Esophagus (tissue), 2 donors: ENCODE results near the gene TMEM30A. TPM values are rescaled to one million over a fixed set of nuclear protein-coding genes. Genes with fewer than 3 reads are reported as not detected.
A peak's percentile ranks its signal among the peaks of the same experiment; 100 is the strongest.

Experiments used
- H3K27ac ChIP-seq, 2 donors: one replicate each; pipeline ENCODE4 v1.5.1; 2013; ENCODE audit warnings: low read depth in 2 of 2, mild to moderate bottlenecking in 2 of 2, inconsistent platforms in 1 of 2, low read length in 1 of 2, moderate library complexity in 1 of 2
- H3K27me3 ChIP-seq, 2 donors: one replicate each; pipeline ENCODE4 v1.6.1; 2013; ENCODE audit warnings: low read length in 2 of 2, control low read depth in 1 of 2, mild to moderate bottlenecking in 1 of 2; ENCODE audit not compliant: insufficient read depth in 2 of 2, control insufficient read depth in 1 of 2
- H3K36me3 ChIP-seq, 2 donors: one replicate each; pipeline ENCODE4 v1.6.1; 2013; ENCODE audit warnings: low read length in 1 of 2; ENCODE audit not compliant: control insufficient read depth in 2 of 2, insufficient read depth in 2 of 2
- H3K4me1 ChIP-seq, 2 donors: one replicate each; pipeline ENCODE4 v1.6.1; 2013; ENCODE audit warnings: low read length in 1 of 2; ENCODE audit not compliant: control insufficient read depth in 2 of 2, insufficient read depth in 2 of 2
- H3K4me3 ChIP-seq, 2 donors: one replicate each; pipeline ENCODE4 v1.5.1; 2013; ENCODE audit warnings: low read length in 2 of 2, mild to moderate bottlenecking in 2 of 2, low read depth in 1 of 2, moderate library complexity in 1 of 2
- H3K9me3 ChIP-seq, 2 donors: one replicate each; pipeline ENCODE4 v1.6.1; 2013; ENCODE audit warnings: mild to moderate bottlenecking in 2 of 2, low read depth in 1 of 2, low read length in 1 of 2, moderate library complexity in 1 of 2; ENCODE audit not compliant: control insufficient read depth in 2 of 2, insufficient read depth in 1 of 2
- WGBS, 2 donors: extraction: QIAGEN DNeasy Blood & Tissue Kit; methylation state at CpG; one replicate each; pipeline ENCODE4 v1.1.7; 2013; 5-methylcytosine and 5-hydroxymethylcytosine counted together
- polyA plus RNA-seq, 2 donors: library from polyadenylated mRNA; stranded (reverse); fragments of 200-250 nt; gene quantifications; one replicate each; pipeline ENCODE4 v1.2.3, GENCODE V29; 2013
- donor health status: healthy with polysubstance abuse.
- donor health status: Bipolar disorder and iron deficiency.

The TMEM30A gene
- polyA plus RNA-seq, 2 donors, result 27.4 to 32.9 TPM

GRCh38 chr6:75211920-75212590, 72.5 kb downstream of the TMEM30A start:
- Histone ChIP-seq H3K27ac (no peak overlapping the region), H3K4me3 (no peak overlapping the region), H3K36me3 (no peaks in the 10 kb centered on the region), H3K27me3 (no peaks in the 10 kb centered on the region), H3K4me1 (peaks cover 0 to 4% of the 10 kb centered on the region in 2 donors), H3K9me3 (no peaks in the 10 kb centered on the region)
- WGBS, 2 donors, result 22 to 24% methylated on average over 3 of the region's 3 CpGs

DNA sequence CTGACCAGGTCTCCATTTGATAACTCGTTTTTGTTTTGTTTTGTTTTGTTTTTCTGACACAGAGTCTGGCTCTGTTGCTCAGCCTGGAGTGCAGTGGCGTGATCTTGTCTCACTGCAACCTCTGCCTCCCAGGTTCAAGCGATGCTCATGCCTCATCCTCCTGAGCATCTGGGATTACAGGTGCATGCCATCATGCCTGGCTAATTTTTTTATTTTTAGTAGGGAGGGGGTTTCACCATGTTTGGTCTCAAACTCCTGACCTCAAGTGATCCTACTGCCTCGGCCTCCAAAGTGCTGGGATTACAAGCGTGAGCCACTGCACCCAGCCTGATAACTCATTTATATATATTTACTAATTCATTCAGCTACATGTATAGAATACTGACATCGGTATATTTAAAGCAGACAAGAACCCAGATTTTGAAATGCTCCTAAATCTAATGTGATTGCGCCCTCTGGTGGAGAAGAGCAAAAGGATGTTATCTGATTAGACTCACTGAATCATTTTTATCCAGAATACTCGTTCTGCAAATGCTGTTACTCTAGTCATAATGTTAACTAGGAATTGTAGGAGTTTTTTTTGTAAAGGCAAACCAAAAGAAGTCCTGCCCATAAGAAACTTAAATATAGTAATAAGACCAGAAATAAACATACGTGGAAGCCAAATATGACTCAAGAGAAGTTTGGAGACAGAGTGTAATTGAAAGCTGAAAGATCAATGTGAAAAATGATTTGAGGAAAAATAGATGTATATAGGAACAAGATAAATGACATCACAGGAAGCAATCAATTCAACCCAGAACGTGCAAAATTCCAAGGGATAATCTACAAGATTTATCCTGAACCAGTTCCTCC, 73.5 kb downstream of the TMEM30A start:
- Histone ChIP-seq H3K27ac (no peak overlapping the region), H3K27me3 (peaks cover 0 to 9% of the 10 kb centered on the region in 2 donors)
- WGBS, 2 donors, result 21 to 25% methylated on average over 10 of the region's 10 CpGs

GRCh38 chr6:75209184-75209723, 75.3 kb downstream of the TMEM30A start:
- no peak overlapping the region for H3K4me3 ChIP-seq
- no peaks in the 10 kb centered on the region for H3K36me3 ChIP-seq
- WGBS, 2 donors, result 29 to 31% methylated on average over 7 of the region's 7 CpGs
- H3K27me3 ChIP-seq, result peaks cover 0 to 15% of the 10 kb centered on the region in 2 donors
- no peak overlapping the region for H3K27ac ChIP-seq
- H3K9me3 ChIP-seq, result no peaks in the 10 kb centered on the region
- peaks cover 3 to 6% of the 10 kb centered on the region in 2 donors for H3K4me1 ChIP-seq

More for the DNA sequence above, 73.5 kb downstream of the TMEM30A start:
- Histone ChIP-seq H3K4me3 (no peak overlapping the region), H3K36me3 (no peaks in the 10 kb centered on the region), H3K4me1 (peaks cover 0 to 4% of the 10 kb centered on the region in 2 donors), H3K9me3 (no peaks in the 10 kb centered on the region)

- 12 to 13% methylated on average over 33 of the region's 33 CpGs for WGBS, 2 donors
- no peaks in the 10 kb centered on the region for H3K36me3 ChIP-seq
- no peaks in the 10 kb centered on the region for H3K9me3 ChIP-seq
- peaks cover 3 to 6% of the 10 kb centered on the region in 2 donors for H3K4me1 ChIP-seq
- H3K27me3 ChIP-seq, result peaks cover 0 to 15% of the 10 kb centered on the region in 2 donors
- peak overlapping the region in 1 of 2 donors; percentile 13 for H3K4me3 ChIP-seq
- peak overlapping the region in 1 of 2 donors; percentile 47 for H3K27ac ChIP-seq
Observed at GRCh38 chr6:75208298-75209183, 76.1 kb downstream of the TMEM30A start.

GRCh38 chr6:75206576-75207342, 77.8 kb downstream of the TMEM30A start:
- H3K4me3 ChIP-seq, result peak overlapping the region; percentile 14 to 64
- H3K27ac ChIP-seq, result peak overlapping the region; percentile 58 to 63
- peaks cover 0 to 15% of the 10 kb centered on the region in 2 donors for H3K27me3 ChIP-seq

DNA sequence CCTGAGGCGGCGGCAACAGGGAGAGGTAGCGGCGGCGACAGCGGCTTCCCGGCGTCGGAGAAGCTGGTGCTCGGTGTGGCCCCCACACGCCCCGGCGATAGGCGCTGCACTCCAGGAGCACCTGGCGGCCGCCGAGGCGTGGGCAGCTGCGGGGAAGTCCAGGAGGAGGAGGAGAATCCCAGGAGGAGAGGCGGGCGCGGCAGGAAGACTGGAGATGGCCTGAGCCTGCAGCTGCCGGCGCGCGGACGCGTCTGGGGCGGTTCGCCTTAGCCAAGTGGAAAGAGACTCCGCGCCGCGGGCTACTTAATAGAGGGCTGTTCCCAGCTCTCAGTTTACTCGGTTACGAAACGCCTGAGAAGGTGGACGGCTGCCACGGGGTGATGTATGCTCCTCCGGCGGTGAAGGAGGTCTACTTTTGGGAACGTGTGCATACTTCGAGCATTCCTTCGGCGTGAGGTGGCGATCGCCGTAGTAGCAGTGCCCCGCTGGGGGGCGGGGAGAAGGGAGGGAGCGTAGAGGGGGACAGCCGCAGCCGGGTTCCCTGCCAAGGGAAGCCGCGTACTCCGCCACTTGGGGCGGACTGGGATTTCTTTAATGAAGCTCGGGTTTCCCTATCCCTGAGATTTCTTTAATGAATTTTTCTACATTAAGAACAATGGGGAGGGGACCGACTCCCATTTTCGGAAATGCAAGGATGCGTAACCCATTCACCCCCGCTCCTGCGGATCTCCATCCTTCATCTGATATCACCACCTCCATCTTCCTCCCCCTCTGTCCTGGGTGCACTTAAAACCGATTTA, 78.6 kb downstream of the TMEM30A start, which contains the start of gene COL12A1:
TSS of gene COL12A1 (minus strand) at position 278 of the 800 bp plus-strand sequence. CDS start 3,261 bp downstream, outside the sequence.
- no peaks in the 10 kb centered on the region for H3K36me3 ChIP-seq
- peaks cover 6 to 10% of the 10 kb centered on the region in 2 donors for H3K4me1 ChIP-seq
- H3K27me3 ChIP-seq, result peaks cover 0 to 15% of the 10 kb centered on the region in 2 donors
- peak within 1 kb of the TSS; percentile 82 to 87 for H3K27ac ChIP-seq
- H3K9me3 ChIP-seq, result no peaks in the 10 kb centered on the region
- H3K4me3 ChIP-seq, result peak within 1 kb of the TSS; percentile 61 to 64
- 1 to 2% methylated on average over 57 to 64 of the region's 64 CpGs for WGBS, 2 donors

More at GRCh38 chr6:75206576-75207342, 77.8 kb downstream of the TMEM30A start:
- Histone ChIP-seq H3K4me1 (peaks cover 6 to 9% of the 10 kb centered on the region in 2 donors), H3K36me3 (no peaks in the 10 kb centered on the region), H3K9me3 (no peaks in the 10 kb centered on the region)
- 15 to 21% methylated on average over 35 of the region's 35 CpGs for WGBS, 2 donors

DNA sequence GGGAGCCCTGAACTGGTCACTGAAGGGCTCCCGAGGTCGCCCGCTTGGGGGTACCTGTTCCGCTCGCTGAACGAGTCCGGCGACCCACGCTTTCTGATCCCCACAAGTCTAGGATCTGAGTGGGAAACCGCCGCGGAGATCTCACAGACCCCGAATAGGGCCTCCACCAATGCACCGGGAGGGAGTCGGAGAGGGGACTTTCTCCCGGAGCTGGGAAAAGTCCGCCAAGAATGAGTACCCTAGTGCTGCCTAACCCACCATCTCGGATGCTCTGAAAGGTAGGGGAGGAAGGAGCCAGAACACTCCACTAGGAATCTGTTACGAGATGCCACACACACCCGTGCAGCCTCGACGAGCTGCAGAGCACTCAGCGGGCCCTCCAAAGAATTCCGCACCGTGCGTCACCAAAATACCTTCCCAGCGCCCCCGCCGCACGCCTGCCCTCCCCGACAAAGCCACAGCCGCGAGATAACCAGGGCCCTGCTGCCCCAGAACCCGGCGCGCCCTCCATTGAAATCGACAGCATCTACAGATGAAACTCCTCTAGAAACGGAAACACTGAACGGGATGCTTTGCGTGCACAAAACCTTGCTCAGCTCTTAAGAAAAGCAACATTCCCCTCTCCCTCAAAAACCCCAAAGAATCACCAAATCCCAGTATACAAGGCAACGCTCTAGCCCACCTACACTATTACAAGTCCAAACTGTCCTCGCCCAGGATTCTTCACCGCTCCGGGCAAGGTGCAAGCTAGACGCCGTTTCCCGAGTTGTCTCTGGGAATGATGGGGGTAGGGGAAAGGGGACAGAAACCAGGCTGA, 79.4 kb downstream of the TMEM30A start:
- H3K27me3 ChIP-seq, result peaks cover 0 to 15% of the 10 kb centered on the region in 2 donors
- H3K4me1 ChIP-seq, result peaks cover 6 to 10% of the 10 kb centered on the region in 2 donors

More for the DNA sequence above, 79.4 kb downstream of the TMEM30A start:
- no peaks in the 10 kb centered on the region for H3K36me3 ChIP-seq
- H3K9me3 ChIP-seq, result no peaks in the 10 kb centered on the region
- 2 to 4% methylated on average over 47 of the region's 47 CpGs for WGBS, 2 donors
- H3K4me3 ChIP-seq, result peak overlapping the region; percentile 61 to 64
- H3K27ac ChIP-seq, result peak overlapping the region; percentile 82 to 87
